Adrenal gland (tissue), 12 donors: ENCODE results near the gene OSTC. TPM values are rescaled to one million over a fixed set of nuclear protein-coding genes. Genes with fewer than 3 reads are reported as not detected.

Experiments
- DNase-seq, 7 donors: peaks; one replicate each; pipeline ENCODE4 v3.0.0-alpha.2; 2019 to 2020
- H3K27ac ChIP-seq, 5 donors: fragments of 200-600 bp; sonication (generic) in 4 of 5; 1 replicate in 3 of 5; 2 replicates in 2 of 5; pipeline versions ENCODE4 v1.5.1 to v1.8.0; 2016 to 2020; ENCODE audit warnings: mild to moderate bottlenecking in 1 of 5
- H3K27me3 ChIP-seq: fragments of 200-600 bp; 2 replicates; pipeline ENCODE4 v1.8.0; 2021
- H3K36me3 ChIP-seq, 2 donors: fragments of 200-600 bp; replicated peaks in 1 of 2; 1 replicate in 1 of 2; 2 replicates in 1 of 2; pipeline versions ENCODE4 v1.5.1 to v1.8.0; 2018 to 2022
- H3K4me1 ChIP-seq, 2 donors: fragments of 200-600 bp; replicated peaks in 1 of 2; 1 replicate in 1 of 2; 2 replicates in 1 of 2; pipeline versions ENCODE4 v1.5.1 to v1.8.0; 2018 to 2021
- H3K4me3 ChIP-seq, 4 donors: fragments of 200-600 bp; sonication (generic) in 3 of 4; one replicate each; pipeline ENCODE4 v1.5.1; 2016 to 2018
- H3K9me3 ChIP-seq, 3 donors: fragments of 200-600 bp; sonication (generic) in 1 of 3; replicated peaks in 1 of 3; 1 replicate in 2 of 3; 2 replicates in 1 of 3; pipeline versions ENCODE4 v1.5.1 to v1.8.0; 2016 to 2021
- POLR2A ChIP-seq, 2 donors: fragments of 450-650 bp; IDR thresholded peaks; one replicate each; pipeline ENCODE4 v1.6.1; 2017; ENCODE audit warnings: antibody characterized with exemption in 2 of 2, mild to moderate bottlenecking in 2 of 2, moderate library complexity in 1 of 2
- WGBS, 4 donors: extraction: QIAGEN DNeasy Blood & Tissue Kit in 2 of 4; methylation state at CpG; one replicate each; pipeline versions ENCODE4 v1.1.5 to v1.1.7; 2013 to 2017; 5-methylcytosine and 5-hydroxymethylcytosine counted together
- intact Hi-C, 2 donors: fragments of 100-400 bp; cut with DNase I; formaldehyde crosslinking; loops; one replicate each; pipeline versions ENCODE4 v1.14.1 to v1.15.0; 2022 to 2023
- polyA plus RNA-seq, 3 donors: library from polyadenylated mRNA; stranded (reverse); fragments of 200-250 nt in 2 of 3; fragments of 350-450 nt in 1 of 3; fragmentation: Illumina TruSeq in 1 of 3; extraction: RNeasy Lipid Tissue Mini Kit (QIAGEN cat#74804) in 1 of 3; gene quantifications; one replicate each; pipeline ENCODE4 v1.2.3, GENCODE V29; 2013 to 2014
- total RNA-seq, 9 donors: library from RNA; depleted of rRNA in 4 of 9; stranded (reverse); fragments of >200 nt in 4 of 9; fragments of 120-200 nt in 1 of 9; fragmentation: NEBNext Ultra II Directional in 1 of 9; extraction: Animal tissue kit (Norgen Biotek cat#: 25700) in 1 of 9; gene quantifications; one replicate each; pipeline versions ENCODE4 v1.1.0 to v1.2.4, GENCODE V29; 2013 to 2023
- TF ChIP-seq, protein P1 (sequence below), 6 experiments: fragments of 450-650 bp in 4 of 6; fragments of 200-600 bp in 2 of 6; sonication (generic) in 1 of 6; IDR thresholded peaks; 1 replicate in 5 of 6; 2 replicates in 1 of 6; pipeline versions ENCODE4 v1.5.1 to v1.8.0; 2016 to 2021; ENCODE audit warnings: antibody characterized with exemption in 6 of 6, mild to moderate bottlenecking in 2 of 6, moderate library complexity in 1 of 6
- donor health status: healthy with polysubstance abuse.
- donor health status: Bipolar disorder and iron deficiency.
- donor health status: DM: yes; HTN: yes; CAD: no.
- donor health status: DM: no; HTN: no; CAD: no.
- donor health status: DM: no; HTN: no; CAD: no.
- donor health status: DM: yes; HTN: yes; CAD: no.

The OSTC gene
- total and polyA plus RNA-seq, 12 donors, result 50.4 to 297 (median 75.7) TPM

DNA sequence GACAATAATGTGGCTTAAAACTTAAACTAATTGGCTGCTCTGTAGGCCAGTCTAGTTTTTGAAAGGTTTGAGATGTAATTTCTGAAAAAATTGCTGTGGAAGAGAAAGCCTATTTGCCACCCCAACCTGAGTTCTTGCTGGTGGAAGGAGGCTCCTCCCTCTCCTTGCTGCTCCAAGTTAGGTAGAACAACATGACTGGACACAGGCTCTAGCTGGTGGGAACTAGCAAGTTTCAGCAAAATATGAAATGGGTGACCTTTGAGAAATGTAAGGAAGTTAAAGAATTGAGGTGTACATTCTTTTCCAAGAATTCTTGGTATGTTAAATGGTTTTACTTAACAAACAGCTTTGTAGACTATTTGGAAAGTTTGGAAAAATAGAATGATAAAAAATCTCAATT is 22.0 kb upstream of the OSTC start:
- Histone ChIP-seq H3K27me3 (no peaks in the 10 kb centered on the region), H3K36me3 (peaks cover 0 to 77% of the 10 kb centered on the region in 2 donors), H3K27ac (no peak overlapping the region), H3K9me3 (no peaks in the 10 kb centered on the region), H3K4me3 (no peak overlapping the region), H3K4me1 (peaks cover 0 to 9% of the 10 kb centered on the region in 2 donors)
- intact Hi-C loops, result no loop called here
- DNase-seq, result no peak
- TF ChIP-seq, protein P1, sequence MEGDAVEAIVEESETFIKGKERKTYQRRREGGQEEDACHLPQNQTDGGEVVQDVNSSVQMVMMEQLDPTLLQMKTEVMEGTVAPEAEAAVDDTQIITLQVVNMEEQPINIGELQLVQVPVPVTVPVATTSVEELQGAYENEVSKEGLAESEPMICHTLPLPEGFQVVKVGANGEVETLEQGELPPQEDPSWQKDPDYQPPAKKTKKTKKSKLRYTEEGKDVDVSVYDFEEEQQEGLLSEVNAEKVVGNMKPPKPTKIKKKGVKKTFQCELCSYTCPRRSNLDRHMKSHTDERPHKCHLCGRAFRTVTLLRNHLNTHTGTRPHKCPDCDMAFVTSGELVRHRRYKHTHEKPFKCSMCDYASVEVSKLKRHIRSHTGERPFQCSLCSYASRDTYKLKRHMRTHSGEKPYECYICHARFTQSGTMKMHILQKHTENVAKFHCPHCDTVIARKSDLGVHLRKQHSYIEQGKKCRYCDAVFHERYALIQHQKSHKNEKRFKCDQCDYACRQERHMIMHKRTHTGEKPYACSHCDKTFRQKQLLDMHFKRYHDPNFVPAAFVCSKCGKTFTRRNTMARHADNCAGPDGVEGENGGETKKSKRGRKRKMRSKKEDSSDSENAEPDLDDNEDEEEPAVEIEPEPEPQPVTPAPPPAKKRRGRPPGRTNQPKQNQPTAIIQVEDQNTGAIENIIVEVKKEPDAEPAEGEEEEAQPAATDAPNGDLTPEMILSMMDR (IDR thresholded peaks at IDR 0.05), result no peak
- no peak for TF ChIP-seq POLR2A (IDR thresholded peaks at IDR 0.05)

DNA sequence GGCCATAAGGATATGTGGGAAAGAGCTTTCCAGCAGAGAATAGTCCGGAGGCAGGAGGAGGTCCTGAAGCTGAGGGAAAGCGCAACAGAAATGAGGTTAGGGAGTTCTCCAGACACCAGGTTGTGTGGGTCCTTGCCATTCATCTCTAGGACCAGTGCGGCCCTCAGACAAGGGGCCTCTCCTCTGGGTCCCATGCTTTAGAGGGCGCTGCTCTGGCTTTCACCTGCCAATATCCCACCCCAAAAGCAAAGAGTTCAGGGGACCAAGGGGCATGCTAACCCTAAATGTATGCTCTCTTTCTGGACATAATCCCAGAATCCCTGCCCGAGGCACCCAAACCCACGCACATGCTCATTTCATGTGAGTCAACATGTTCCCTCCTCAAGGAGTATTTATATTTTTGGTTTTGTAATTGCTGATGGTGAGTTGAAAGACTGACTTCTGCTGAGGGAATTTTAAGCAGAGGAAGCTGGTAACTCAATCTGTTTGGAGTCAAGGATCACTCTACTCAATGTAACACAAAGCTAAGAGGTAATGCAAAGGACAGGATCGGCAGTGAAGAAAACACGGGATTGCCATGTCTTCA is 15.2 kb upstream of the OSTC start:
- Histone ChIP-seq H3K27me3 (no peaks in the 10 kb centered on the region), H3K4me3 (no peak overlapping the region), H3K27ac (no peak overlapping the region), H3K36me3 (peaks cover 0 to 48% of the 10 kb centered on the region in 2 donors), H3K9me3 (no peaks in the 10 kb centered on the region), H3K4me1 (no peaks in the 10 kb centered on the region)
- no peak for DNase-seq
- intact Hi-C loops, result no loop called here
- 86 to 98% (median 93%) methylated on average over 8 of the region's 8 CpGs for WGBS, 4 donors
- TF ChIP-seq, protein P1 (IDR thresholded peaks at IDR 0.05), result no peak
- no peak for TF ChIP-seq POLR2A (IDR thresholded peaks at IDR 0.05)

DNA sequence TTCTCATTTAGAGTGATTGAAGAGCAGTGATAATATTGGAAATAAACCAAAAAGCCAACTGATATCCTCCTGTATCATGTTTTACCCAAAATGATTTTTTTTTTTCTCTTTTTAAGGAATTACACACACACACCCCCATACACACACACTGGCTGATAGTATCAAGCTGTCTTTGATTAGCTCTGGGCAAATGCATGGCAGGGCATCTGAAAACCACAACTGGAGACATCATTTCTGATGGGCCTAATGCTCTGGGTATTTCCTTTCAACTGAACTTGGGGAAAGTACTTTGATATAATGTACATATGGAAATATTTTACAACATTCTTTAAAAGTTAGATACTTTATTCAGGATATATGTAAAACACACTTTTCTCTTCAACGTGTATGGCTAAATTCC is 14.2 kb upstream of the OSTC start:
- peaks cover 0 to 38% of the 10 kb centered on the region in 2 donors for H3K36me3 ChIP-seq
- H3K27me3 ChIP-seq, result no peaks in the 10 kb centered on the region
- 82 to 91% (median 86%) methylated on average over 1 of the region's 1 CpG for WGBS, 4 donors
- TF ChIP-seq, protein P1 (IDR thresholded peaks at IDR 0.05), result no peak
- no peak for TF ChIP-seq POLR2A (IDR thresholded peaks at IDR 0.05)
- no peak overlapping the region for H3K4me3 ChIP-seq
- intact Hi-C loops, result no loop called here
- H3K9me3 ChIP-seq, result no peaks in the 10 kb centered on the region
- no peaks in the 10 kb centered on the region for H3K4me1 ChIP-seq
- DNase-seq, result no peak
- no peak overlapping the region for H3K27ac ChIP-seq

DNA sequence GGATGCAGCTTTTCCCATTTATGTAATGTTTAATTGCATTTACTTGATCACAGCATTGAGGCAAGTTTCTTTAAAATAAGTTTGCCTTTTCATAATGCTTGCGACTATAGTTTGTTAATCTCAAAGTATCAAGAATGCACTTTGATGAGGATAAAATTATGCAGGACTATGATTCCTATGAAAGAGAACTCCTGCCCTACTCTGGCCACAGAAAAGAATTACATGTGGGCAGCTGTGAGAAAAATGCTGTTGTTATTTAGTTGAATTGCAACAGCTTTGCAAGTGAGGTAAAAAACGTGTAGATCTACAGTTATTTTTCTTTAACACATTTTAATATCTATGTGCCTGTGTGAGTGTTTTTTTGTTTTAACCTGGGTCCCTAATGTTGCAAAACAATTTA is 12.5 kb upstream of the OSTC start:
- WGBS, 4 donors, result 43 to 62% (median 48%) methylated on average over 2 of the region's 2 CpGs
- TF ChIP-seq POLR2A (IDR thresholded peaks at IDR 0.05), result no peak
- TF ChIP-seq, protein P1 (IDR thresholded peaks at IDR 0.05), result no peak
- no peaks in the 10 kb centered on the region for H3K27me3 ChIP-seq
- H3K4me1 ChIP-seq, result no peaks in the 10 kb centered on the region
- no peaks in the 10 kb centered on the region for H3K9me3 ChIP-seq
- DNase-seq, result no peak
- intact Hi-C loops, result no loop called here
- no peak overlapping the region for H3K27ac ChIP-seq
- no peak overlapping the region for H3K4me3 ChIP-seq
- H3K36me3 ChIP-seq, result peaks cover 0 to 23% of the 10 kb centered on the region in 2 donors
